ENCODE data around the gene GRHL1. TPM values are rescaled to one million over a fixed set of nuclear protein-coding genes. Genes with fewer than 3 reads are reported as not detected.
"Not testable (repeated sequence)": the region's sequence is repeated elsewhere in the genome, so short reads cannot be mapped to it uniquely, and the experiment has no call there.

Gene GRHL1
- total RNA-seq, 6 experiments from 2014 or later = 0.46 to 0.76 (median 0.59) TPM

DNA sequence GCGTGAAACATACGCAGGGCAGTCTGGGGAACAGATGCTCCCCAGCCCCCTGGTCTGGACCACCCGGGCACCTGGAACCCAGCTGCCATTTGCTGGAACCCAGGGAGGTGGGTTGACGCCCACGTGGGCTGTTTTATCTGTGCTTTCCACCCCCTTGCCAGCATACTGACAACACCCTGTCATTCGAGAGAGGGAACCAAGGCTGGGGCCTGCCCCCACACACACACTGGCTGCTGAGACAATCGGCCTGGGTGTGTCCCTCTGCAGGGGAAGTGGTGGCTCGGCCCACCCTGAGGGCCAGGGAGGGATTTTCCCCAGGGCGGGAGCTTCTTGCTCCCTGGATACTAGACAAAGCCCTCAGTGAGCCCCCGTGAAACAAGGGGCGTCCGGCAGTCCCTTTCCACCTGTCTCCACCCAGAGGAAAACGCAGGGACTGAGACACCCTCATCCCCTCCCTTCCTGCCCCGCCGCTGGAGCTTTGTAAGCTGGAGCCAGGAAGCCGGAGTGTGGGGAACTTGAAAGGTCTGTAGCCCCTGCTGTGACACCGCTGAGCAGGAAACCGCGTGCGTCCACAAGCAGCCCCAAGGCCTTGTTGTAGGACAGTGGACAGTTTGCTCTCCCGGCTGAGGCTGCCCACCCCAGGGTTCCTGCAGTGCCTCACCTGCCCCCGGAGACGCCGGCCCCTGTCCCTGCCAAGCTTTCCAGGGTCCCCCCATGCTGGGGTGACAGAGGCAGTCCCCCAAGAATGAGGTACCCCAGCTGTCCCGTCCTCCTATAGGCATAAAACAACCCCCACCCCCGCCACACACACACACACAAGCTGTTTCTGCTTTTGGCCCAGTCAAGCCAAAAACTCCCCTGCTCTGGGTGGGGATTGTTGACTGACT is 77.7 kb downstream of the GRHL1 start:
- no peaks in the 10 kb centered on the region for H3K36me3 Mint-ChIP-seq (ENCODE audit: low read depth)
- no peak overlapping the region for H3K4me3 Mint-ChIP-seq
- no peaks in the 10 kb centered on the region for H3K9me3 Mint-ChIP-seq
- TF ChIP-seq, protein P1, sequence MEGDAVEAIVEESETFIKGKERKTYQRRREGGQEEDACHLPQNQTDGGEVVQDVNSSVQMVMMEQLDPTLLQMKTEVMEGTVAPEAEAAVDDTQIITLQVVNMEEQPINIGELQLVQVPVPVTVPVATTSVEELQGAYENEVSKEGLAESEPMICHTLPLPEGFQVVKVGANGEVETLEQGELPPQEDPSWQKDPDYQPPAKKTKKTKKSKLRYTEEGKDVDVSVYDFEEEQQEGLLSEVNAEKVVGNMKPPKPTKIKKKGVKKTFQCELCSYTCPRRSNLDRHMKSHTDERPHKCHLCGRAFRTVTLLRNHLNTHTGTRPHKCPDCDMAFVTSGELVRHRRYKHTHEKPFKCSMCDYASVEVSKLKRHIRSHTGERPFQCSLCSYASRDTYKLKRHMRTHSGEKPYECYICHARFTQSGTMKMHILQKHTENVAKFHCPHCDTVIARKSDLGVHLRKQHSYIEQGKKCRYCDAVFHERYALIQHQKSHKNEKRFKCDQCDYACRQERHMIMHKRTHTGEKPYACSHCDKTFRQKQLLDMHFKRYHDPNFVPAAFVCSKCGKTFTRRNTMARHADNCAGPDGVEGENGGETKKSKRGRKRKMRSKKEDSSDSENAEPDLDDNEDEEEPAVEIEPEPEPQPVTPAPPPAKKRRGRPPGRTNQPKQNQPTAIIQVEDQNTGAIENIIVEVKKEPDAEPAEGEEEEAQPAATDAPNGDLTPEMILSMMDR (IDR thresholded peaks at IDR 0.05) = no peak
- no peak for DNase-seq
- H3K27me3 Mint-ChIP-seq (ENCODE audit: insufficient read depth) = peaks cover 5% of the 10 kb centered on the region
- H3K27ac Mint-ChIP-seq = no peak overlapping the region
- no peaks in the 10 kb centered on the region for H3K4me1 Mint-ChIP-seq (ENCODE audit: low read depth)

GRCh38 chr2:10029875-10030223 is 78.4 kb downstream of the GRHL1 start:
- H3K9me3 Mint-ChIP-seq = no peaks in the 10 kb centered on the region
- peaks cover 6% of the 10 kb centered on the region for H3K27me3 Mint-ChIP-seq (ENCODE audit: insufficient read depth)
- no peaks in the 10 kb centered on the region for H3K4me1 Mint-ChIP-seq (ENCODE audit: low read depth)
- H3K4me3 Mint-ChIP-seq = no peak overlapping the region
- TF ChIP-seq, protein P1 (IDR thresholded peaks at IDR 0.05) = no peak
- no peaks in the 10 kb centered on the region for H3K36me3 Mint-ChIP-seq (ENCODE audit: low read depth)
- no peak overlapping the region for H3K27ac Mint-ChIP-seq
- no peak for DNase-seq

DNA sequence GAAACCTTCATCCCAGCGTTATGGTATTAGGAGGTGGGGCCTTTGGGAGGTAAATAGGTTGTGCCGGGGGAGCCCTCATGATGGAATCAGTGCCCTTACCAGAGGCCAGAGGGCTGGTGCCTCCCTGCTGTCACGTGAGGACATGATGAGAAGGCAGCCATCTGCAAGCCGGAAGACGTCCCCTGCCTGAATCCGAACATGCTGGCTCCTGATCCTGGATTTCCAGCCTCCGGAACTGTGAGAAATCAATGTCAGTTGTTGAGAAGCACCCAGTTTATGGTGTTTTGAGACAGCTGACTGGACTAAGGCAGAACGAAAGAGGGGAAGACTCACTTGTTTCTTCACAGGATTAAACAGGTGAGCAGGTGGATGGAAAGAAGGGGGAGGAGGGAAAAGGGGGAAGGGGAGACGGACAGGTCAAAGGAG is 78.8 kb downstream of the GRHL1 start:
- TF ChIP-seq, protein P1 (IDR thresholded peaks at IDR 0.05) = no peak
- no peak overlapping the region for H3K4me3 Mint-ChIP-seq
- H3K27me3 Mint-ChIP-seq (ENCODE audit: insufficient read depth) = peaks cover 6% of the 10 kb centered on the region
- H3K9me3 Mint-ChIP-seq = no peaks in the 10 kb centered on the region
- H3K27ac Mint-ChIP-seq = no peak overlapping the region
- no peaks in the 10 kb centered on the region for H3K36me3 Mint-ChIP-seq (ENCODE audit: low read depth)
- no peak for DNase-seq
- no peaks in the 10 kb centered on the region for H3K4me1 Mint-ChIP-seq (ENCODE audit: low read depth)

DNA sequence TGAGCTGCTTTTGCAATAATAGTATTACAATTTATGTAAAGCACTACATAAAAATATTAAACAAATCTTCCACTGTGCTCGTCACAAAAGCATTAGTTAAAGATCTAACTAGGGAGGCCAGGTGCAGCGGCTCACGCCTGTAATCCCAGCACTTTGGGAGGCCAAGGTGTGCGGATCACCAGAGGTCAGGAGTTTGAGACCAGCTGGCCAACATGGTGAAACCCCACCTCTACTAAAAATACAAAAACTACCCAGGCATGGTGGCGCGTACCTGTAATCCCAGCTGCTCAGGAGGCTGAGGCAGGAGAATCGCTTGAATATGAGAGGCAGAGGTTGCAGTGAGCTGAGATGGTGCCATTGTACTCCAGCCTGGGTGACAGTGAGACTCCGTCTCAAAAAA is 79.3 kb downstream of the GRHL1 start:
- not testable (repeated sequence) for H3K4me3 Mint-ChIP-seq; H3K36me3 Mint-ChIP-seq (ENCODE audit: low read depth); H3K9me3 Mint-ChIP-seq; H3K4me1 Mint-ChIP-seq (ENCODE audit: low read depth); H3K27ac Mint-ChIP-seq; DNase-seq
- peaks cover 10% of the 10 kb centered on the region for H3K27me3 Mint-ChIP-seq (ENCODE audit: insufficient read depth)

- Mint-ChIP-seq H3K36me3 (ENCODE audit: low read depth) (no peaks in the 10 kb centered on the region), H3K9me3 (no peaks in the 10 kb centered on the region), H3K4me1 (ENCODE audit: low read depth) (no peaks in the 10 kb centered on the region; the same call in 1 of the 2 replicates), H3K27me3 (ENCODE audit: insufficient read depth) (peaks cover 10% of the 10 kb centered on the region), H3K4me3 (no peak overlapping the region), H3K27ac (no peak overlapping the region)
- TF ChIP-seq, protein P1 (IDR thresholded peaks at IDR 0.05) = no peak
- DNase-seq = no peak
Observed at GRCh38 chr2:10031886-10032745, 80.6 kb downstream of the GRHL1 start.

DNA sequence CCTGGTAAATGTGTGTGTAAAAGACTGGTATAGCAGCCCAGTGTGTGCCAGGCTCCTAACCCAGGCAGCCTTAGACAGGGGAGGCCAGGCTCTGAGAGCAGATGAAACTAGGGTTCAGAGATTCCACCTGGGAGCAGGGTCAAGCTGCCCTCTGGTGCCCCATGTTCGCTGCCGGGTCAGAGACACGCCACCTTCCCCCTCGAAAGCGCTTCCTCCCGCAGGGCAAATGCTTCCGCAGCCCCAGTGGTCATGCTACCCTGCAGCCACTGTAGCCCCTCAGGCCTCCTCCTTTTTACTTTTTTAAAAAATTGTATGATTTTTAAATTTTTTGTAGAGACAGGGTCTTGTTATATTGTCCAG is 81.2 kb downstream of the GRHL1 start:
- no peak overlapping the region for H3K27ac Mint-ChIP-seq
- TF ChIP-seq, protein P1 (IDR thresholded peaks at IDR 0.05) = no peak
- no peak overlapping the region for H3K4me3 Mint-ChIP-seq
- DNase-seq = no peak
- no peaks in the 10 kb centered on the region for H3K36me3 Mint-ChIP-seq (ENCODE audit: low read depth)
- peaks cover 10% of the 10 kb centered on the region for H3K27me3 Mint-ChIP-seq (ENCODE audit: insufficient read depth)
- H3K4me1 Mint-ChIP-seq (ENCODE audit: low read depth) = peaks cover 5% of the 10 kb centered on the region
- H3K9me3 Mint-ChIP-seq = no peaks in the 10 kb centered on the region

Data from HFFc6 (cell line).